PC-9 (cell line): Measurements from ENCODE around the gene KIR2DL1. TPM values are rescaled to one million over a fixed set of nuclear protein-coding genes. Genes with fewer than 3 reads are reported as not detected.

ENCODE experiments used
- BruUV-seq: library from RNA; stranded (reverse); fragments of 400-500 nt; replicated peaks from 2 replicates; lab custom pipeline; 2021; lab: Mats Ljungman, UMichigan
- CTCF ChIA-PET: fragments of 300-600 bp; sonication (Branson Sonifier 250); formaldehyde crosslinking; loops from one replicate; lab custom pipeline; 2022; ENCODE audit warnings: antibody characterized with exemption; lab: Charles Lee
- POLR2A ChIA-PET: fragments of 300-600 bp; sonication (Branson Sonifier 250); formaldehyde crosslinking; loops from one replicate; lab custom pipeline; 2022; ENCODE audit warnings: antibody characterized with exemption; ENCODE audit not compliant: unreplicated experiment; lab: Charles Lee
- DNase-seq, 2 experiments: peaks; one replicate each; pipeline versions ENCODE4 v3.0.0 to v3.0.0-alpha.2; 2015 to 2022; ENCODE audit warnings: mixed read lengths in 1 of 2
- H2AFZ ChIP-seq: fragments of 200-600 bp; sonication (generic); 2 replicates; pipeline ENCODE4 v1.8.1; 2017; ENCODE audit warnings: antibody characterized with exemption
- H3F3A ChIP-seq: fragments of 200-600 bp; sonication (generic); 2 replicates; pipeline ENCODE4 v1.8.1; 2017; ENCODE audit warnings: antibody characterized with exemption, mild to moderate bottlenecking, low read depth; ENCODE audit not compliant: insufficient read depth
- H3K27ac ChIP-seq: fragments of 200-600 bp; sonication (generic); 2 replicates; pipeline ENCODE4 v1.6.1; 2016; ENCODE audit warnings: mixed run types
- H3K27me3 ChIP-seq: fragments of 200-600 bp; sonication (generic); 2 replicates; pipeline ENCODE4 v1.6.1; 2016; ENCODE audit warnings: low read depth, mixed run types; ENCODE audit not compliant: insufficient read depth
- H3K36me3 ChIP-seq: fragments of 200-600 bp; sonication (generic); 2 replicates; pipeline ENCODE4 v1.6.1; 2016; ENCODE audit warnings: low read depth, mixed run types
- H3K4me1 ChIP-seq: fragments of 200-600 bp; sonication (generic); replicated peaks from 2 replicates; pipeline ENCODE4 v1.6.1; 2016; ENCODE audit warnings: mixed run types; ENCODE audit not compliant: insufficient read depth
- H3K4me2 ChIP-seq: fragments of 200-600 bp; sonication (generic); 2 replicates; pipeline ENCODE4 v1.6.1; 2017; ENCODE audit warnings: mixed run types
- H3K4me3 ChIP-seq: fragments of 200-600 bp; sonication (generic); 2 replicates; pipeline ENCODE4 v1.6.1; 2016; ENCODE audit warnings: mixed run types
- H3K79me2 ChIP-seq: fragments of 200-600 bp; sonication (generic); 2 replicates; pipeline ENCODE4 v1.6.1; 2017; ENCODE audit warnings: low read depth, mixed run types
- H3K9me2 ChIP-seq: fragments of 200-600 bp; sonication (generic); 2 replicates; pipeline ENCODE4 v1.8.1; 2017; ENCODE audit warnings: mild to moderate bottlenecking; ENCODE audit not compliant: insufficient read depth
- H3K9me3 ChIP-seq: fragments of 200-600 bp; sonication (generic); 2 replicates; pipeline ENCODE4 v1.8.1; 2016; ENCODE audit warnings: low read depth; ENCODE audit not compliant: insufficient read depth
- H4K20me1 ChIP-seq: fragments of 200-600 bp; sonication (generic); 2 replicates; pipeline ENCODE4 v1.8.1; 2017; ENCODE audit not compliant: insufficient read depth
- CTCF ChIP-seq: fragments of 200-600 bp; sonication (generic); conservative IDR thresholded peaks from 2 replicates; pipeline ENCODE4 v1.6.1; 2017; ENCODE audit warnings: mixed run types, antibody characterized with exemption, mild to moderate bottlenecking, moderate library complexity
- EZH2 ChIP-seq: fragments of 200-600 bp; sonication (generic); IDR thresholded peaks from 2 replicates; pipeline ENCODE4 v1.8.0; 2017; ENCODE audit warnings: antibody characterized with exemption, low read depth
- intact Hi-C: fragments of 100-400 bp; cut with micrococcal nuclease; formaldehyde crosslinking; loops from one replicate; pipeline ENCODE4 v1.10.0; 2022; ENCODE audit not compliant: unreplicated experiment
- total RNA-seq: library from RNA; stranded (reverse); gene quantifications from 2 replicates; pipeline ENCODE4 v1.2.3, GENCODE V29; 2021

The KIR2DL1 gene
- total RNA-seq, 1 experiment from 2014 or later = not detected

DNA sequence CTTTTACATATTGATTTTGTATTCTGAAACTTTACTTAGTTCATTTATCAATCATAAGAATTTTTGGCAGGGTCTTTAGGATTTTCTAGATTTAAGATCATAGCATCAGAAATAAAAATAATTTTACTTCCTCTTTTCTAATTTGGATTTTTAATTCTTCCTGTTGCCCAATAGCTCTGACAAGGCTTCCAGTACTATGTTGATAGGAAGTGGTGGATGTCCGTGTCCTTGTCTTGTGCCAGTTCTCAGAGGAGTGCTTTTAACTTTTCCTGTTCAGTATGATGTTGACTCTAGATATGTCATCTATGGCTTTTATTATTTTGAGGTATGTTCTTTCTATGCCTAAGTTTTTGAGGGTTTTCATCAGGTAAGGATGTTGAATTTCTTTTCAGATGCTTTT lies 26.2 kb downstream of the KIR2DL1 start:
- TF ChIP-seq EZH2 (no peak), CTCF (no peak)
- ChIA-PET CTCF (no interaction called here), POLR2A (no interaction called here)
- Histone ChIP-seq H3K4me3 (no peak overlapping the region), H4K20me1 (no peaks in the 10 kb centered on the region), H2AFZ (no peak overlapping the region), H3K27me3 (peaks cover 5% of the 10 kb centered on the region), H3K36me3 (no peaks in the 10 kb centered on the region), H3K4me1 (no peaks in the 10 kb centered on the region), H3K9me2 (no peaks in the 10 kb centered on the region), H3K9me3 (no peaks in the 10 kb centered on the region), H3K27ac (no peak overlapping the region), H3F3A (no peaks in the 10 kb centered on the region; the same call in 1 of the 2 replicates), H3K4me2 (no peak overlapping the region), H3K79me2 (no peaks in the 10 kb centered on the region)
- DNase-seq = no peak
- no TSS peak for BruUV-seq
- intact Hi-C loops = no loop called here

DNA sequence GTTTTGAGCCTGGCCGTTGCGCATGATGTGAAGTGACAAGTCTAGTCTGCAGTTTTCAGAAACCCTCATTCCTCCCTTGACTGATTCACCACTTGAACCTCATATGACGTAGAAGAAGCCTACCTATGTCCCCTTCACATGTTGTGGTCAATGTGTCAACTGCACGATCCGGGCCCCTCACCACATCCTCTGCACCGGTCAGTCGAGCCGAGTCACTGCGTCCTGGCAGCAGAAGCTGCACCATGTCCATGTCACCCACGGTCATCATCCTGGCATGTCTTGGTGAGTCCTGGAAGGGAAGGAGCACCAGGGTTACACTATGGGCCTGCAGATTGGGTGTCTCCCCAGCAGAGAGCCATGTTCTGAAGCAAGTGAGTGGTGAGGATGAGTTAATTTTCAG lies 33.8 kb downstream of the KIR2DL1 start, which contains the start of gene KIR2DL4:
KIR2DL4 (plus strand) TSS at position 201 of the 400 bp plus-strand sequence; CDS start at position 243, 42 bp downstream.
- Histone ChIP-seq H3K27me3 (peaks cover 77% of the 10 kb centered on the region), H3F3A (no peaks in the 10 kb centered on the region), H3K4me2 (no peak within 1 kb of the TSS), H4K20me1 (no peaks in the 10 kb centered on the region), H3K36me3 (no peaks in the 10 kb centered on the region), H3K27ac (no peak within 1 kb of the TSS), H3K79me2 (no peaks in the 10 kb centered on the region), H2AFZ (no peak within 1 kb of the TSS), H3K4me1 (no peaks in the 10 kb centered on the region), H3K9me2 (no peaks in the 10 kb centered on the region), H3K4me3 (no peak within 1 kb of the TSS), H3K9me3 (no peaks in the 10 kb centered on the region)
- ChIA-PET POLR2A (no interaction called here), CTCF (no interaction called here)
- no peak for DNase-seq
- TF ChIP-seq CTCF (no peak), EZH2 (no peak)
- intact Hi-C loops = no loop called here
- no TSS peak for BruUV-seq

- TF ChIP-seq EZH2 = no peak
- TF ChIP-seq CTCF = no peak
- Histone ChIP-seq H3K4me2 (no peak overlapping the region), H3F3A (no peaks in the 10 kb centered on the region), H3K36me3 (no peaks in the 10 kb centered on the region), H3K9me3 (no peaks in the 10 kb centered on the region), H3K79me2 (no peaks in the 10 kb centered on the region), H2AFZ (no peak overlapping the region), H3K4me3 (no peak overlapping the region), H3K27me3 (peaks cover 84% of the 10 kb centered on the region), H4K20me1 (no peaks in the 10 kb centered on the region), H3K9me2 (no peaks in the 10 kb centered on the region), H3K4me1 (no peaks in the 10 kb centered on the region), H3K27ac (no peak overlapping the region)
- CTCF ChIA-PET = no interaction called here
- POLR2A ChIA-PET = no interaction called here
- no TSS peak for BruUV-seq
- intact Hi-C loops = no loop called here
- no peak for DNase-seq
Measured at GRCh38 chr19:54804101-54804500, 34.5 kb downstream of the KIR2DL1 start.
